GM12891 (cell line): ENCODE measurements around the gene DGAT2.

ENCODE experiments used
- DNase-seq: peaks from one replicate; pipeline ENCODE4 v3.0.0; 2011; ENCODE audit warnings: low spot score; ENCODE audit not compliant: insufficient read length
- FAIRE-seq: peaks from 2 replicates; lab custom pipeline; 2011; peaks lifted over from hg19 to GRCh38; lab: Jason Lieb, UNC
- PAX5 ChIP-seq: IDR thresholded peaks from 2 replicates; pipeline ENCODE4 v1.6.1; 2011; ENCODE audit warnings: low read length, moderate library complexity, mild to moderate bottlenecking; ENCODE audit not compliant: insufficient read depth, severe bottlenecking
- POLR2A ChIP-seq: IDR thresholded peaks from 2 replicates; pipeline ENCODE4 v1.6.1; 2011; ENCODE audit warnings: low read depth, low read length, control low read depth
- POLR2AphosphoS5 ChIP-seq: IDR thresholded peaks from 2 replicates; pipeline ENCODE4 v1.6.1; 2011; ENCODE audit warnings: low read depth, low read length, control low read depth
- POU2F2 ChIP-seq: IDR thresholded peaks from 2 replicates; pipeline ENCODE4 v1.6.1; 2011; ENCODE audit warnings: low read depth, mild to moderate bottlenecking, control low read depth, low read length, moderate library complexity
- TAF1 ChIP-seq: IDR thresholded peaks from 2 replicates; pipeline ENCODE4 v1.6.1; 2011; ENCODE audit warnings: low read depth, low read length, control low read depth

The DGAT2 gene

GRCh38 chr11:75849894-75850293 lies 81.3 kb downstream of the DGAT2 start:
- no peak for DNase-seq
- no peak for TF ChIP-seq POLR2AphosphoS5
- FAIRE-seq: peak; percentile 71

- no peak for FAIRE-seq
- no peak for DNase-seq
- TF ChIP-seq POLR2A: no peak
- TF ChIP-seq POU2F2: no peak
- TF ChIP-seq PAX5: no peak
- no peak for TF ChIP-seq TAF1
These were observed 82.2 kb downstream of the DGAT2 start for GRCh38 chr11:75850787-75851186.
